Osteocyte (in vitro differentiated cells): Measurements from ENCODE around the gene EMC9. TPM values are rescaled to one million over a fixed set of nuclear protein-coding genes. Genes with fewer than 3 reads are reported as not detected.

Experiments used
- DNase-seq: peaks from one replicate; pipeline ENCODE4 v3.0.0; 2021; ENCODE audit warnings: mixed read lengths; ENCODE audit not compliant: unreplicated experiment; ENCODE audit errors: extremely low spot score
- H3K27ac Mint-ChIP-seq: one replicate; pipeline ENCODE4 v1.8.0; 2021; ENCODE audit warnings: mild to moderate bottlenecking, mixed read lengths; ENCODE audit not compliant: unreplicated experiment
- H3K27me3 Mint-ChIP-seq: one replicate; pipeline ENCODE4 v1.8.0; 2021; ENCODE audit warnings: mixed read lengths; ENCODE audit not compliant: unreplicated experiment
- H3K36me3 Mint-ChIP-seq: one replicate; pipeline ENCODE4 v1.8.0; 2021; ENCODE audit warnings: mixed read lengths; ENCODE audit not compliant: unreplicated experiment
- H3K4me1 Mint-ChIP-seq: one replicate; pipeline ENCODE4 v1.8.0; 2021; ENCODE audit warnings: mixed read lengths; ENCODE audit not compliant: unreplicated experiment
- H3K4me3 Mint-ChIP-seq: one replicate; pipeline ENCODE4 v1.8.0; 2021; ENCODE audit warnings: mild to moderate bottlenecking, moderate library complexity, mixed read lengths; ENCODE audit not compliant: unreplicated experiment
- H3K9me3 Mint-ChIP-seq: one replicate; pipeline ENCODE4 v1.8.0; 2021; ENCODE audit warnings: mixed read lengths; ENCODE audit not compliant: unreplicated experiment
- CTCF ChIP-seq: fragments of 200-600 bp; sonication (generic); IDR thresholded peaks from 2 replicates; pipeline ENCODE4 v1.5.0; 2021; ENCODE audit warnings: antibody characterized with exemption, mild to moderate bottlenecking, moderate library complexity
- total RNA-seq: library from RNA; stranded (reverse); gene quantifications from 2 replicates; pipeline ENCODE4 v1.2.1, GENCODE V29; 2021

EMC9 gene
- total RNA-seq, 1 donor from 2014 or later: 15.6 TPM

- Mint-ChIP-seq H3K4me3 (peak within 1 kb of the TSS; percentile 87), H3K9me3 (no peaks in the 10 kb centered on the region), H3K4me1 (peaks cover 23% of the 10 kb centered on the region), H3K27ac (peak within 1 kb of the TSS; percentile 89), H3K27me3 (no peaks in the 10 kb centered on the region), H3K36me3 (peaks cover 16% of the 10 kb centered on the region)
- peak; percentile 97 for DNase-seq
- no peak for TF ChIP-seq CTCF
Observed at GRCh38 chr14:24188251-24189058, 47.1 kb upstream of the EMC9 start, which contains the start of gene IPO4. TSS of gene IPO4 (minus strand) at chr14:24188816. CDS start at chr14:24188787, 29 bp downstream.

DNA sequence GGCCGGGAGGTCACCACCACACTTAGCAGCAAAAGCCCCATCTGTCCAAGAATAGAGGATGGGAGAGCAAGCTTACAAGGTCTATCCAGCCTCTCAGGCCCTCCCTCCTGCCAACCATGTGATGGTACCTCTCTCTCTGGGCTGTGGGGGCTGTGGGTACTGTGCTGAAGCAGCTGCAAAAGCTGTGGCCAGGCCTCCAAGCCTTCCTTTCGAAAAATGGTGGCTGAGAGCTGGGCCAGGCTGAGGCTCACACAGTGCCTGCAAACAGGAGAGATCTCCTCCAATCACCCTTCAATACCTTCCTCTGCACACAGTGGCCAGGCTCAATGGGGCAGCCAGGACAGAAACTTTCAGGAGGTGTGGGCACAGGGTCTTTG, 46.1 kb upstream of the EMC9 start:
- Mint-ChIP-seq H3K4me3 (peak overlapping the region; percentile 87), H3K4me1 (peaks cover 23% of the 10 kb centered on the region), H3K36me3 (peaks cover 14% of the 10 kb centered on the region), H3K27me3 (no peaks in the 10 kb centered on the region), H3K9me3 (no peaks in the 10 kb centered on the region), H3K27ac (peak overlapping the region; percentile 89)
- no peak for TF ChIP-seq CTCF
- DNase-seq: no peak

GRCh38 chr14:24186831-24187538, 45.6 kb upstream of the EMC9 start:
- Mint-ChIP-seq H3K36me3 (peaks cover 12% of the 10 kb centered on the region), H3K27me3 (no peaks in the 10 kb centered on the region), H3K4me1 (peaks cover 21% of the 10 kb centered on the region), H3K27ac (no peak overlapping the region), H3K9me3 (no peaks in the 10 kb centered on the region), H3K4me3 (peak overlapping the region; percentile 87)
- TF ChIP-seq CTCF: no peak
- no peak for DNase-seq

GRCh38 chr14:24185741-24186140, 44.4 kb upstream of the EMC9 start:
- no peaks in the 10 kb centered on the region for H3K9me3 Mint-ChIP-seq
- TF ChIP-seq CTCF: no peak

GRCh38 chr14:24185026-24185425, 43.6 kb upstream of the EMC9 start:
- TF ChIP-seq CTCF: no peak
- no peak overlapping the region for H3K4me3 Mint-ChIP-seq
- DNase-seq: no peak
- H3K27ac Mint-ChIP-seq: no peak overlapping the region
- H3K36me3 Mint-ChIP-seq: peaks cover 10% of the 10 kb centered on the region
- H3K9me3 Mint-ChIP-seq: no peaks in the 10 kb centered on the region
- H3K27me3 Mint-ChIP-seq: no peaks in the 10 kb centered on the region
- peaks cover 21% of the 10 kb centered on the region for H3K4me1 Mint-ChIP-seq

More at GRCh38 chr14:24185741-24186140, 44.4 kb upstream of the EMC9 start:
- Mint-ChIP-seq H3K4me3 (no peak overlapping the region), H3K36me3 (peaks cover 9% of the 10 kb centered on the region), H3K27ac (no peak overlapping the region), H3K4me1 (peaks cover 21% of the 10 kb centered on the region), H3K27me3 (no peaks in the 10 kb centered on the region)
- no peak for DNase-seq
